SK-N-SH (cell line): ENCODE measurements around the gene SINHCAF. TPM values are rescaled to one million over a fixed set of nuclear protein-coding genes. Genes with fewer than 3 reads are reported as not detected.
A peak's percentile ranks its signal among the peaks of the same experiment; 100 is the strongest.

ENCODE experiments used
- CTCF ChIA-PET: fragments of 300-600, 350-600 bp; formaldehyde crosslinking; extraction: SDS; loops from one replicate; lab custom pipeline; 2021; lab: Yijun Ruan, JAX
- POLR2A ChIA-PET: fragments of 350-600 bp; sonication (Branson Sonifier 250); formaldehyde crosslinking; extraction: SDS; loops from one replicate; lab custom pipeline; 2020; ENCODE audit warnings: antibody characterized with exemption, inconsistent platforms; lab: Yijun Ruan, JAX
- DNase-seq: peaks from one replicate; pipeline ENCODE4 v3.0.0; 2012
- H2AFZ ChIP-seq: fragments of 200-600 bp; sonication (generic); 2 replicates; pipeline ENCODE4 v1.8.1; 2016; ENCODE audit warnings: antibody characterized with exemption, mild to moderate bottlenecking, low read depth
- H3F3A ChIP-seq: fragments of 200-600 bp; sonication (generic); replicated peaks from 2 replicates; pipeline ENCODE3; 2016; ENCODE audit warnings: antibody characterized with exemption, mild to moderate bottlenecking; ENCODE audit not compliant: insufficient read depth
- H3K27ac ChIP-seq, 2 experiments: fragments of 200-500 bp in 1 of 2; fragments of 200-600 bp in 1 of 2; sonication (Bioruptor generic) in 1 of 2; sonication (generic), shearing (Covaris generic) in 1 of 2; 2 replicates each; pipeline versions ENCODE4 v1.5.1 to v1.6.1; 2014 to 2016; ENCODE audit warnings: low read depth in 2 of 2, inconsistent platforms in 1 of 2, low read length in 1 of 2, mild to moderate bottlenecking in 1 of 2, mixed read lengths in 1 of 2
- H3K27me3 ChIP-seq: fragments of 200-600 bp; sonication (generic), shearing (Covaris generic); 2 replicates; pipeline ENCODE4 v1.6.1; 2016; ENCODE audit warnings: mixed run types; ENCODE audit not compliant: insufficient read depth
- H3K36me3 ChIP-seq, 2 experiments: fragments of 200-500 bp in 1 of 2; fragments of 200-600 bp in 1 of 2; sonication (Bioruptor generic) in 1 of 2; sonication (generic) in 1 of 2; replicated peaks in 1 of 2; 2 replicates each; pipeline versions ENCODE3 to v1.5.1; 2014 to 2016; ENCODE audit warnings: low read length in 1 of 2, mild to moderate bottlenecking in 1 of 2; ENCODE audit not compliant: insufficient read depth in 2 of 2, control insufficient read depth in 1 of 2
- H3K4me1 ChIP-seq, 2 experiments: fragments of 200-500 bp in 1 of 2; fragments of 200-600 bp in 1 of 2; sonication (Bioruptor generic) in 1 of 2; sonication (generic), shearing (Covaris generic) in 1 of 2; 2 replicates each; pipeline versions ENCODE4 v1.5.1 to v1.6.1; 2014 to 2016; ENCODE audit warnings: low read depth in 1 of 2, low read length in 1 of 2, mixed run types in 1 of 2; ENCODE audit not compliant: insufficient read depth in 2 of 2, control insufficient read depth in 1 of 2
- H3K4me2 ChIP-seq: fragments of 200-600 bp; sonication (generic), shearing (Covaris generic); 2 replicates; pipeline ENCODE4 v1.6.1; 2017; ENCODE audit warnings: mixed run types
- H3K4me3 ChIP-seq, 2 experiments: fragments of 200-500 bp in 1 of 2; fragments of 200-600 bp in 1 of 2; sonication (Bioruptor generic) in 1 of 2; sonication (generic), shearing (Covaris generic) in 1 of 2; 2 replicates each; pipeline versions ENCODE4 v1.5.1 to v1.8.1; 2014 to 2016; ENCODE audit warnings: low read depth in 2 of 2, inconsistent platforms in 1 of 2, low read length in 1 of 2, mild to moderate bottlenecking in 1 of 2, mixed read lengths in 1 of 2, moderate library complexity in 1 of 2
- H3K79me2 ChIP-seq: fragments of 200-600 bp; sonication (generic); 2 replicates; pipeline ENCODE4 v1.8.1; 2017; ENCODE audit warnings: mild to moderate bottlenecking; ENCODE audit not compliant: insufficient read depth
- H3K9ac ChIP-seq: fragments of 200-600 bp; sonication (generic); 2 replicates; pipeline ENCODE4 v1.6.1; 2017; ENCODE audit warnings: mixed run types
- H3K9me2 ChIP-seq: fragments of 200-600 bp; sonication (generic); 2 replicates; pipeline ENCODE4 v1.6.1; 2017; ENCODE audit warnings: mixed run types
- H3K9me3 ChIP-seq: fragments of 200-600 bp; sonication (generic); 2 replicates; pipeline ENCODE4 v1.6.1; 2017; ENCODE audit warnings: mixed run types, mild to moderate bottlenecking, moderate library complexity
- H4K20me1 ChIP-seq: fragments of 200-600 bp; sonication (generic); 2 replicates; pipeline ENCODE4 v1.6.1; 2017; ENCODE audit warnings: mild to moderate bottlenecking, mixed run types; ENCODE audit not compliant: insufficient read depth
- CHD2 ChIP-seq: fragments of 150-350 bp; IDR thresholded peaks from 2 replicates; pipeline ENCODE4 v1.6.1; 2018; ENCODE audit warnings: low read length; ENCODE audit not compliant: partially characterized antibody
- CTCF ChIP-seq: fragments of 200-600 bp; sonication (generic); IDR thresholded peaks from 2 replicates; pipeline ENCODE4 v1.6.1; 2017; ENCODE audit warnings: antibody characterized with exemption, mild to moderate bottlenecking, moderate library complexity
- EP300 ChIP-seq, 2 experiments: IDR thresholded peaks; 2 replicates each; pipeline versions ENCODE4 v1.4.0 to v1.6.1; 2012; ENCODE audit warnings: borderline replicate concordance in 1 of 2, low read depth in 1 of 2, low read length in 1 of 2
- FOXJ3 ChIP-seq: sonication (generic); formaldehyde crosslinking; IDR thresholded peaks from 2 replicates; pipeline ENCODE4 v1.5.1; 2020; ENCODE audit warnings: mild to moderate bottlenecking, missing genetic modification reagents
- GATA2 ChIP-seq: sonication (generic); formaldehyde crosslinking; IDR thresholded peaks from 2 replicates; pipeline ENCODE4 v1.5.0; 2020; ENCODE audit warnings: mild to moderate bottlenecking, missing genetic modification reagents
- NFIC ChIP-seq: IDR thresholded peaks from 2 replicates; pipeline ENCODE4 v1.4.0; 2012; ENCODE audit warnings: borderline replicate concordance
- POLR2AphosphoS5 ChIP-seq: IDR thresholded peaks from 2 replicates; pipeline ENCODE4 v1.6.1; 2012; ENCODE audit warnings: low read depth, low read length
- RAD21 ChIP-seq: IDR thresholded peaks from 2 replicates; pipeline ENCODE4 v1.6.1; 2012; ENCODE audit warnings: mild to moderate bottlenecking, low read length
- RCOR1 ChIP-seq: fragments of 150-350 bp; IDR thresholded peaks from 2 replicates; pipeline ENCODE4 v1.6.1; 2017; ENCODE audit warnings: antibody characterized with exemption, low read length
- RXRA ChIP-seq: IDR thresholded peaks from 2 replicates; pipeline ENCODE4 v1.4.0; 2012; ENCODE audit warnings: low read depth, mild to moderate bottlenecking, borderline replicate concordance
- WGBS: methylation state at CpG from one replicate; pipeline ENCODE4 v1.1.6; 2017; ENCODE audit warnings: low lambda C conversion rate; 5-methylcytosine and 5-hydroxymethylcytosine counted together
- polyA plus RNA-seq, 3 experiments: library from polyadenylated mRNA; depleted of rRNA; stranded (reverse); fragments of >200 nt; gene quantifications; 2 replicates each; pipeline ENCODE4 v1.2.3, GENCODE V29; 2012

Gene SINHCAF
- polyA plus RNA-seq, 1 of the 3 experiments (the other 2 are of a cell fraction): 22.2 TPM

GRCh38 chr12:31363831-31364230 lies 37.9 kb upstream of the SINHCAF start (continued):
- TF ChIP-seq NFIC: no peak

- H4K20me1 ChIP-seq: no peaks in the 10 kb centered on the region
- H3K9me3 ChIP-seq: no peaks in the 10 kb centered on the region
- ChIA-PET CTCF (interaction anchor here (1.2 kb wide), 1 partner anchor 91 kb away, joined by 3 read pairs; no protein-coding TSS in a partner anchor), POLR2A (interaction anchor here (0.6 kb wide), 1 partner anchor 37 kb away, joined by 3 read pairs; the partner anchor contains the start of gene SINHCAF)
- H3K4me3 ChIP-seq: no peak overlapping the region
- TF ChIP-seq FOXJ3 (CRISPR knock-in tag): no peak
- no peak for TF ChIP-seq RXRA
- no peak for TF ChIP-seq POLR2AphosphoS5
- no peak for TF ChIP-seq GATA2 (CRISPR knock-in tag)
- TF ChIP-seq RCOR1: no peak
- H3F3A ChIP-seq: no peaks in the 10 kb centered on the region
- no peaks in the 10 kb centered on the region for H3K9me2 ChIP-seq
- H3K36me3 ChIP-seq: no peaks in the 10 kb centered on the region
- H3K27ac ChIP-seq: no peak overlapping the region
- WGBS: 57% methylated on average over 6 of the region's 6 CpGs
- H3K79me2 ChIP-seq: no peaks in the 10 kb centered on the region
- H3K4me2 ChIP-seq: no peak overlapping the region
- no peak for DNase-seq
- no peaks in the 10 kb centered on the region for H3K27me3 ChIP-seq
- no peaks in the 10 kb centered on the region for H3K4me1 ChIP-seq
- H3K9ac ChIP-seq: no peak overlapping the region
- H2AFZ ChIP-seq: no peak overlapping the region
These were observed 37.5 kb upstream of the SINHCAF start for GRCh38 chr12:31363416-31363809.

GRCh38 chr12:31362759-31363415 lies 36.9 kb upstream of the SINHCAF start:
- Histone ChIP-seq H3K27me3 (no peaks in the 10 kb centered on the region), H3K36me3 (no peaks in the 10 kb centered on the region), H3K79me2 (no peaks in the 10 kb centered on the region), H3K27ac (no peak overlapping the region), H3K4me1 (no peaks in the 10 kb centered on the region), H3K9me2 (no peaks in the 10 kb centered on the region), H3F3A (no peaks in the 10 kb centered on the region), H3K4me2 (no peak overlapping the region), H4K20me1 (no peaks in the 10 kb centered on the region), H3K9ac (no peak overlapping the region), H2AFZ (no peak overlapping the region), H3K4me3 (no peak overlapping the region), H3K9me3 (no peaks in the 10 kb centered on the region)
- TF ChIP-seq CHD2 (no peak), CTCF (no peak), EP300 (IDR thresholded peaks at IDR 0.05; ENCODE audit: borderline replicate concordance in 1 of 2, low read depth in 1 of 2, low read length in 1 of 2) (no peak), RAD21 (peak; percentile 8; the same call in 1 of the 2 replicates)
- WGBS: 63% methylated on average over 6 of the region's 6 CpGs
- ChIA-PET POLR2A (interaction anchor here (0.5 to 0.6 kb wide), 2 partner anchors 18 to 37 kb away, joined by 3 read pairs; partner anchors contain the start of gene SINHCAF), CTCF (interaction anchor here (0.9 to 1.2 kb wide), 2 partner anchors 16 to 91 kb away, joined by 3 to 4 read pairs; no protein-coding TSS in a partner anchor)
- no peak for DNase-seq
